Naive B cell (primary cell): ENCODE measurements around the gene AP2A2. TPM values are rescaled to one million over a fixed set of nuclear protein-coding genes. Genes with fewer than 3 reads are reported as not detected.
"Not testable (repeated sequence)": the region's sequence is repeated elsewhere in the genome, so short reads cannot be mapped to it uniquely, and the experiment has no call there.

Experiments
- ATAC-seq, 2 donors: fragments of 150-1000 bp; cut with Tn5 transposase; 2 replicates each; pipeline ENCODE4 v1.10.0; 2021; ENCODE audit warnings: low read depth in 2 of 2, mild to moderate bottlenecking in 2 of 2, moderate library complexity in 2 of 2
- DNase-seq: peaks from one replicate; pipeline ENCODE4 v3.0.0; 2022
- H3K27ac Mint-ChIP-seq, 6 donors: one replicate each; pipeline ENCODE4 v1.8.0; 2020 to 2022; ENCODE audit warnings: mild to moderate bottlenecking in 6 of 6, mixed read lengths in 6 of 6, moderate library complexity in 5 of 6, inconsistent platforms in 2 of 6
- H3K27me3 Mint-ChIP-seq, 3 donors: one replicate each; pipeline ENCODE4 v1.8.0; 2021 to 2022; ENCODE audit warnings: mixed read lengths in 3 of 3, mild to moderate bottlenecking in 1 of 3
- H3K36me3 Mint-ChIP-seq, 2 donors: one replicate each; pipeline ENCODE4 v1.8.0; 2020 to 2022; ENCODE audit warnings: mixed read lengths in 2 of 2, inconsistent platforms in 1 of 2, mild to moderate bottlenecking in 1 of 2
- H3K4me1 Mint-ChIP-seq, 3 donors: one replicate each; pipeline ENCODE4 v1.8.0; 2020 to 2022; ENCODE audit warnings: mixed read lengths in 3 of 3, inconsistent platforms in 1 of 3, mild to moderate bottlenecking in 1 of 3, moderate library complexity in 1 of 3
- H3K4me3 Mint-ChIP-seq, 8 donors: one replicate each; pipeline ENCODE4 v1.8.0; 2020 to 2022; ENCODE audit warnings: mild to moderate bottlenecking in 8 of 8, mixed read lengths in 8 of 8, moderate library complexity in 8 of 8, inconsistent platforms in 2 of 8
- H3K9me3 Mint-ChIP-seq, 7 donors: one replicate each; pipeline ENCODE4 v1.8.0; 2020 to 2022; ENCODE audit warnings: mixed read lengths in 7 of 7, mild to moderate bottlenecking in 5 of 7, inconsistent platforms in 2 of 7, moderate library complexity in 1 of 7
- polyA plus RNA-seq, 6 donors: library from polyadenylated mRNA; unstranded; fragments of 300-500 nt; fragmentation: Illumina TruSeq; gene quantifications; one replicate each; pipeline ENCODE4 v1.2.3, GENCODE V29; 2021; ENCODE audit warnings: low read depth in 6 of 6

Gene AP2A2
- polyA plus RNA-seq, 6 donors from 2014 or later: 3.3 to 9.2 (median 4.7) TPM

- Mint-ChIP-seq H3K27ac (peak overlapping the region; percentile 61 to 94 (median 82)), H3K9me3 (no peaks in the 10 kb centered on the region), H3K4me1 (peaks cover 36 to 48% (median 39%) of the 10 kb centered on the region in 3 donors), H3K27me3 (no peaks in the 10 kb centered on the region), H3K36me3 (no peaks in the 10 kb centered on the region), H3K4me3 (peak overlapping the region in 5 of 8 donors; percentile 12 to 86 (median 50))
- ATAC-seq: peak; percentile 42 to 52
- no peak for DNase-seq
Observed at GRCh38 chr11:955154-956063, 29.7 kb downstream of the AP2A2 start.

- Mint-ChIP-seq H3K4me3 (no peak overlapping the region), H3K27me3 (no peaks in the 10 kb centered on the region), H3K9me3 (no peaks in the 10 kb centered on the region), H3K27ac (peak overlapping the region in 4 of 6 donors; percentile 11 to 88 (median 60)), H3K36me3 (no peaks in the 10 kb centered on the region), H3K4me1 (peaks cover 37 to 46% (median 39%) of the 10 kb centered on the region in 3 donors)
- no peak for ATAC-seq
- DNase-seq: no peak
Observed at GRCh38 chr11:957212-957920, 31.7 kb downstream of the AP2A2 start.

- Mint-ChIP-seq H3K9me3 (no peaks in the 10 kb centered on the region), H3K4me3 (no peak overlapping the region), H3K27me3 (no peaks in the 10 kb centered on the region), H3K27ac (peak overlapping the region in 1 of 6 donors; percentile 59), H3K4me1 (peaks cover 30 to 40% (median 32%) of the 10 kb centered on the region in 3 donors), H3K36me3 (no peaks in the 10 kb centered on the region)
- ATAC-seq (no peak), DNase-seq (no peak)
Observed at GRCh38 chr11:958101-958500, 32.4 kb downstream of the AP2A2 start.

GRCh38 chr11:959027-959426, 33.4 kb downstream of the AP2A2 start:
- DNase-seq (no peak), ATAC-seq (no peak)
- peaks cover 22 to 31% (median 28%) of the 10 kb centered on the region in 3 donors for H3K4me1 Mint-ChIP-seq
- H3K27me3 Mint-ChIP-seq: no peaks in the 10 kb centered on the region
- peak overlapping the region in 2 of 6 donors; percentile 24 to 28 for H3K27ac Mint-ChIP-seq
- no peaks in the 10 kb centered on the region for H3K9me3 Mint-ChIP-seq
- H3K4me3 Mint-ChIP-seq: peak overlapping the region in 1 of 8 donors; percentile 19
- H3K36me3 Mint-ChIP-seq: peaks cover 0 to 4% of the 10 kb centered on the region in 2 donors

GRCh38 chr11:959608-960007, 33.9 kb downstream of the AP2A2 start:
- peaks cover 0 to 10% of the 10 kb centered on the region in 2 donors for H3K36me3 Mint-ChIP-seq

GRCh38 chr11:961310-961920, 35.7 kb downstream of the AP2A2 start:
- not testable (repeated sequence) for DNase-seq

More at GRCh38 chr11:959608-960007, 33.9 kb downstream of the AP2A2 start:
- Mint-ChIP-seq H3K9me3 (no peaks in the 10 kb centered on the region), H3K27me3 (no peaks in the 10 kb centered on the region), H3K4me3 (no peak overlapping the region), H3K4me1 (peaks cover 16 to 28% (median 25%) of the 10 kb centered on the region in 3 donors), H3K27ac (peak overlapping the region in 1 of 6 donors; percentile 28)
- DNase-seq (no peak), ATAC-seq (no peak)

GRCh38 chr11:961921-962320, 36.3 kb downstream of the AP2A2 start:
- no peaks in the 10 kb centered on the region for H3K27me3 Mint-ChIP-seq
- peaks cover 0 to 1% (median 0%) of the 10 kb centered on the region in 7 donors for H3K9me3 Mint-ChIP-seq
- H3K4me3 Mint-ChIP-seq: peak overlapping the region in 2 of 8 donors; percentile 16 to 41
- H3K4me1 Mint-ChIP-seq: peaks cover 8 to 25% (median 14%) of the 10 kb centered on the region in 3 donors
- ATAC-seq (peak; percentile 75 to 78), DNase-seq (no peak)
- peak overlapping the region in 4 of 6 donors; percentile 74 to 84 (median 81) for H3K27ac Mint-ChIP-seq
- H3K36me3 Mint-ChIP-seq: peaks cover 0 to 10% of the 10 kb centered on the region in 2 donors

More at GRCh38 chr11:961310-961920, 35.7 kb downstream of the AP2A2 start:
- Mint-ChIP-seq H3K4me1 (peaks cover 8 to 23% (median 19%) of the 10 kb centered on the region in 3 donors), H3K27ac (peak overlapping the region in 1 of 6 donors; percentile 54)
- ATAC-seq, H3K27me3 Mint-ChIP-seq, H3K9me3 Mint-ChIP-seq, H3K36me3 Mint-ChIP-seq, H3K4me3 Mint-ChIP-seq: not testable (repeated sequence)

- H3K36me3 Mint-ChIP-seq: peaks cover 0 to 10% of the 10 kb centered on the region in 2 donors
- DNase-seq (no peak), ATAC-seq (no peak)
- no peaks in the 10 kb centered on the region for H3K27me3 Mint-ChIP-seq
- peak overlapping the region in 1 of 8 donors; percentile 41 for H3K4me3 Mint-ChIP-seq
- peaks cover 0 to 1% (median 0%) of the 10 kb centered on the region in 7 donors for H3K9me3 Mint-ChIP-seq
- H3K27ac Mint-ChIP-seq: peak overlapping the region in 1 of 6 donors; percentile 67
- peaks cover 8 to 23% (median 13%) of the 10 kb centered on the region in 3 donors for H3K4me1 Mint-ChIP-seq
Observed at GRCh38 chr11:962688-963087, 37.0 kb downstream of the AP2A2 start.

GRCh38 chr11:963852-964251, 38.2 kb downstream of the AP2A2 start:
- no peak for DNase-seq

GRCh38 chr11:965206-965775, 39.6 kb downstream of the AP2A2 start:
- Mint-ChIP-seq H3K4me3 (no peak overlapping the region), H3K36me3 (peaks cover 0 to 10% of the 10 kb centered on the region in 2 donors), H3K27ac (peak overlapping the region in 3 of 6 donors; percentile 21 to 86 (median 72)), H3K4me1 (peaks cover 20 to 26% (median 24%) of the 10 kb centered on the region in 3 donors), H3K27me3 (no peaks in the 10 kb centered on the region), H3K9me3 (peaks cover 0 to 1% (median 0%) of the 10 kb centered on the region in 7 donors)
- DNase-seq (no peak), ATAC-seq (peak in 1 of 2 donors; percentile 22)

More at GRCh38 chr11:963852-964251, 38.2 kb downstream of the AP2A2 start:
- Mint-ChIP-seq H3K36me3 (peaks cover 0 to 10% of the 10 kb centered on the region in 2 donors), H3K27me3 (no peaks in the 10 kb centered on the region), H3K4me1 (peaks cover 13 to 19% (median 13%) of the 10 kb centered on the region in 3 donors), H3K27ac (peak overlapping the region in 2 of 6 donors; percentile 57 to 65), H3K9me3 (peaks cover 0 to 1% (median 0%) of the 10 kb centered on the region in 7 donors), H3K4me3 (no peak overlapping the region)
- ATAC-seq: no peak

- H3K9me3 Mint-ChIP-seq: peaks cover 0 to 1% (median 0%) of the 10 kb centered on the region in 7 donors
- H3K4me1 Mint-ChIP-seq: peaks cover 26 to 36% (median 33%) of the 10 kb centered on the region in 3 donors
- DNase-seq (no peak), ATAC-seq (no peak)
- peaks cover 0 to 10% of the 10 kb centered on the region in 2 donors for H3K36me3 Mint-ChIP-seq
- H3K4me3 Mint-ChIP-seq: peak overlapping the region in 1 of 8 donors; percentile 41
- no peaks in the 10 kb centered on the region for H3K27me3 Mint-ChIP-seq
- no peak overlapping the region for H3K27ac Mint-ChIP-seq
Observed at GRCh38 chr11:967995-968751, 42.5 kb downstream of the AP2A2 start.

- H3K4me3 Mint-ChIP-seq: peak overlapping the region in 1 of 8 donors; percentile 3
- ATAC-seq (no peak), DNase-seq (no peak)
- peaks cover 26 to 36% (median 33%) of the 10 kb centered on the region in 3 donors for H3K4me1 Mint-ChIP-seq
- H3K27me3 Mint-ChIP-seq: no peaks in the 10 kb centered on the region
- H3K9me3 Mint-ChIP-seq: peaks cover 0 to 1% (median 0%) of the 10 kb centered on the region in 7 donors
- peaks cover 0 to 8% of the 10 kb centered on the region in 2 donors for H3K36me3 Mint-ChIP-seq
- peak overlapping the region in 2 of 6 donors; percentile 22 to 24 for H3K27ac Mint-ChIP-seq
Observed at GRCh38 chr11:968822-969221, 43.2 kb downstream of the AP2A2 start.
